DOHH2 (cell line): ENCODE measurements around the gene ATP6V0D1.

Experiments used
- EZH2phosphoT487 ChIP-seq: fragments of 200-600 bp; sonication (generic); IDR thresholded peaks from 2 replicates; pipeline ENCODE4 v1.6.1; 2017; ENCODE audit warnings: borderline replicate concordance, mild to moderate bottlenecking, antibody characterized with exemption, low read length, moderate library complexity, mixed read lengths
- TF ChIP-seq, protein P1 (sequence below): fragments of 200-600 bp; sonication (generic); IDR thresholded peaks from one replicate; pipeline ENCODE4 v1.5.1; 2014; ENCODE audit warnings: antibody characterized with exemption, mild to moderate bottlenecking, low read depth, low read length; ENCODE audit not compliant: poor library complexity, severe bottlenecking

DNA sequence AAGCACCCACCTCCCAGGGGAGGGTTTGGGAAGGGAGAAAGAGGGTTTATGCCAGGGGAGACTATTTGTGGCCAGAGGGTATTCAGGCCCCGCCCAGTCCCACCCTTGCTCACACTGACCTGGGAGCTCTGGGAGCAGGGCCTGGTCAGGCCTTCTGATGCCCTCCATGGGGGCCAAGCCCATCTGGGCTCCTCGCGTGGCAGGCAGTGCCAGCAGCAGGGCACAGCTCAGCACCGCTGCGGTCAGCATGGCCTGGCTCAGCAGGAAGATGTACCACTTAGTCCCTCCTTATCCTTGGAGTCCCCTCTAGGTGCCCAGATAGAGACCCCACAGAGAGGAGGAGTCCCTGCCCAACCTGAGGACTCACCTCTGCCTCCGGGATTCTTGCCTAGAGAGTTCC lies 2.2 kb upstream of the ATP6V0D1 start, which contains the start of gene AGRP:
- TF ChIP-seq, protein P1, sequence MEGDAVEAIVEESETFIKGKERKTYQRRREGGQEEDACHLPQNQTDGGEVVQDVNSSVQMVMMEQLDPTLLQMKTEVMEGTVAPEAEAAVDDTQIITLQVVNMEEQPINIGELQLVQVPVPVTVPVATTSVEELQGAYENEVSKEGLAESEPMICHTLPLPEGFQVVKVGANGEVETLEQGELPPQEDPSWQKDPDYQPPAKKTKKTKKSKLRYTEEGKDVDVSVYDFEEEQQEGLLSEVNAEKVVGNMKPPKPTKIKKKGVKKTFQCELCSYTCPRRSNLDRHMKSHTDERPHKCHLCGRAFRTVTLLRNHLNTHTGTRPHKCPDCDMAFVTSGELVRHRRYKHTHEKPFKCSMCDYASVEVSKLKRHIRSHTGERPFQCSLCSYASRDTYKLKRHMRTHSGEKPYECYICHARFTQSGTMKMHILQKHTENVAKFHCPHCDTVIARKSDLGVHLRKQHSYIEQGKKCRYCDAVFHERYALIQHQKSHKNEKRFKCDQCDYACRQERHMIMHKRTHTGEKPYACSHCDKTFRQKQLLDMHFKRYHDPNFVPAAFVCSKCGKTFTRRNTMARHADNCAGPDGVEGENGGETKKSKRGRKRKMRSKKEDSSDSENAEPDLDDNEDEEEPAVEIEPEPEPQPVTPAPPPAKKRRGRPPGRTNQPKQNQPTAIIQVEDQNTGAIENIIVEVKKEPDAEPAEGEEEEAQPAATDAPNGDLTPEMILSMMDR: no peak
- TF ChIP-seq EZH2phosphoT487: no peak
